Measurements from ENCODE around the gene KPTN. TPM values are rescaled to one million over a fixed set of nuclear protein-coding genes. Genes with fewer than 3 reads are reported as not detected.

Gene KPTN
- total and polyA plus RNA-seq, 2 of the 13 experiments (the other 11 are each of a cell fraction or from before 2014, with no cell fraction given): 9.1 to 13.3 TPM

DNA sequence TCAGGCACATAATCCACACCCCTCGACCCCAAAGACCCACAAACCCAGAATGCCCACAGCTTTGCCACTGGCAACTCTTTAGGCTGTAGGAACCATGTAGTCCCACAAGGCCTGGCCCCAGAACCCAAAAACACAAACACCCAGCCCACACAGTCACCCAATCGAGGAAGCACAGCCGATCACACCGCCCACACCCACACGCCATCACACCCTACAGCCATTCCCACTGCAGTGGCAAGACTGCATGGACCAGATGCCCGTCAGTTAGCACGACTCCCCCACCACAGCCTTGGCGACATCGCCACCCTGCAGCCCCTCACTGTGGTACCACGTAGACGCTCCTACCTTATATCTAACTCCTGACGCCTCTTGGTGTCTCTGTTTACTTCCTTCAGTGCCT is 40.7 kb downstream of the KPTN start:
- peaks cover 0 to 26% of the 10 kb centered on the region in 2 experiments for H3K27me3 ChIP-seq (ENCODE audit: control insufficient read depth in 1 of 2, insufficient read depth in 2 of 2, low read length in 2 of 2)
- no peak overlapping the region for H3K9ac ChIP-seq (ENCODE audit: insufficient read depth, low read depth, low read length)
- peaks cover 18% of the 10 kb centered on the region; the same call in 1 of the 2 replicates for H3K4me1 ChIP-seq (ENCODE audit: insufficient read depth, low read length)
- no peak for DNase-seq (ENCODE audit: low spot score)
- no TSS peak for BruUV-seq (replicated peaks)
- ChIA-PET CTCF (ENCODE audit: low intra/inter-chr PET ratio, low total read pairs) (no interaction called here), POLR2A (no interaction called here)
- in situ Hi-C loops (cut with HindIII; ENCODE audit: extremely low pct_ligation_motif_present, low pct_unique_long_range_greater_than_20kb): no loop called here
- FAIRE-seq: no peak
- H3K27ac ChIP-seq (ENCODE audit: extremely low read length, insufficient read depth, low read length): no peak overlapping the region
- no peak overlapping the region for H2AFZ ChIP-seq (ENCODE audit: low read length)
- H4K20me1 ChIP-seq (ENCODE audit: insufficient read depth, low read length): no peaks in the 10 kb centered on the region
- H3K9me3 ChIP-seq (ENCODE audit: low read length): no peaks in the 10 kb centered on the region
- WGBS (ENCODE audit: low lambda C conversion rate): 10% methylated on average over 9 of the region's 12 CpGs
- H3K36me3 ChIP-seq (replicated peaks in 1 of 2; ENCODE audit: control insufficient read depth in 1 of 2, insufficient read depth in 2 of 2, low read length in 2 of 2): no peaks in the 10 kb centered on the region
- H3K4me2 ChIP-seq (ENCODE audit: low read depth, low read length): no peak overlapping the region
- H3K79me2 ChIP-seq (ENCODE audit: insufficient read depth, low read length): no peaks in the 10 kb centered on the region
- H3K4me3 ChIP-seq (replicated peaks in 1 of 3; ENCODE audit: insufficient read depth in 1 of 3, low read depth in 2 of 3, low read length in 3 of 3): no peak overlapping the region
- ATAC-seq: no peak
- TF ChIP-seq ZNF780A (CRISPR knock-in tag; IDR thresholded peaks at IDR 0.05) (no peak), SP1 (IDR thresholded peaks at IDR 0.05) (no peak), SP1 (CRISPR knock-in tag; IDR thresholded peaks at IDR 0.05) (no peak), RBM22 (optimal IDR thresholded peaks at IDR 0.05; ENCODE audit: low read length) (no peak), ZNF644 (CRISPR knock-in tag; IDR thresholded peaks at IDR 0.05; ENCODE audit: low read depth) (no peak), GFI1 (CRISPR knock-in tag; IDR thresholded peaks at IDR 0.05; ENCODE audit: borderline replicate concordance) (no peak), ZNF543 (CRISPR knock-in tag; IDR thresholded peaks at IDR 0.05) (no peak), FOXO1 (CRISPR knock-in tag; IDR thresholded peaks at IDR 0.05) (no peak), NCOA2 (CRISPR knock-in tag; IDR thresholded peaks at IDR 0.05) (no peak), ZBTB1 (CRISPR knock-in tag; IDR thresholded peaks at IDR 0.05; ENCODE audit: borderline replicate concordance) (no peak)
- TF ChIP-seq, protein P1, sequence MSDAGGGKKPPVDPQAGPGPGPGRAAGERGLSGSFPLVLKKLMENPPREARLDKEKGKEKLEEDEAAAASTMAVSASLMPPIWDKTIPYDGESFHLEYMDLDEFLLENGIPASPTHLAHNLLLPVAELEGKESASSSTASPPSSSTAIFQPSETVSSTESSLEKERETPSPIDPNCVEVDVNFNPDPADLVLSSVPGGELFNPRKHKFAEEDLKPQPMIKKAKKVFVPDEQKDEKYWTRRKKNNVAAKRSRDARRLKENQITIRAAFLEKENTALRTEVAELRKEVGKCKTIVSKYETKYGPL (CRISPR knock-in tag; IDR thresholded peaks at IDR 0.05): no peak
- TF ChIP-seq, protein P2, sequence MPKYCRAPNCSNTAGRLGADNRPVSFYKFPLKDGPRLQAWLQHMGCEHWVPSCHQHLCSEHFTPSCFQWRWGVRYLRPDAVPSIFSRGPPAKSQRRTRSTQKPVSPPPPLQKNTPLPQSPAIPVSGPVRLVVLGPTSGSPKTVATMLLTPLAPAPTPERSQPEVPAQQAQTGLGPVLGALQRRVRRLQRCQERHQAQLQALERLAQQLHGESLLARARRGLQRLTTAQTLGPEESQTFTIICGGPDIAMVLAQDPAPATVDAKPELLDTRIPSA (CRISPR knock-in tag; IDR thresholded peaks at IDR 0.05; ENCODE audit: borderline replicate concordance): no peak
- TF ChIP-seq, protein P3, sequence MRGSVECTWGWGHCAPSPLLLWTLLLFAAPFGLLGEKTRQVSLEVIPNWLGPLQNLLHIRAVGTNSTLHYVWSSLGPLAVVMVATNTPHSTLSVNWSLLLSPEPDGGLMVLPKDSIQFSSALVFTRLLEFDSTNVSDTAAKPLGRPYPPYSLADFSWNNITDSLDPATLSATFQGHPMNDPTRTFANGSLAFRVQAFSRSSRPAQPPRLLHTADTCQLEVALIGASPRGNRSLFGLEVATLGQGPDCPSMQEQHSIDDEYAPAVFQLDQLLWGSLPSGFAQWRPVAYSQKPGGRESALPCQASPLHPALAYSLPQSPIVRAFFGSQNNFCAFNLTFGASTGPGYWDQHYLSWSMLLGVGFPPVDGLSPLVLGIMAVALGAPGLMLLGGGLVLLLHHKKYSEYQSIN (CRISPR knock-in tag; IDR thresholded peaks at IDR 0.05; ENCODE audit: borderline replicate concordance): no peak
- intact Hi-C loops (cut with micrococcal nuclease; ENCODE audit: unreplicated experiment): no loop called here
